ENCODE measurements around the gene MUC6.

MUC6 gene

GRCh38 chr11:1052133-1053011, 15.9 kb upstream of the MUC6 start:
- no peak for TF ChIP-seq JUND (IDR thresholded peaks at IDR 0.05; ENCODE audit: low read depth)
- DNase-seq (ENCODE audit: low read depth in 1 of 2, low spot score in 1 of 2), result no peak
- in situ Hi-C loops (cut with HindIII; ENCODE audit: low pct_unique_long_range_greater_than_20kb, low sequenced_read_pairs), result no loop called here

- in situ Hi-C loops (cut with HindIII; ENCODE audit: low pct_unique_long_range_greater_than_20kb, low sequenced_read_pairs), result no loop called here
- TF ChIP-seq JUND (IDR thresholded peaks at IDR 0.05; ENCODE audit: low read depth), result no peak
- no peak for DNase-seq (ENCODE audit: low read depth in 1 of 2, low spot score in 1 of 2)
Measured at GRCh38 chr11:1051356-1052132, 15.0 kb upstream of the MUC6 start.

GRCh38 chr11:1050581-1051355, 14.2 kb upstream of the MUC6 start:
- in situ Hi-C loops (cut with HindIII; ENCODE audit: low pct_unique_long_range_greater_than_20kb, low sequenced_read_pairs), result no loop called here
- TF ChIP-seq JUND (IDR thresholded peaks at IDR 0.05; ENCODE audit: low read depth), result no peak
- DNase-seq (ENCODE audit: low read depth in 1 of 2, low spot score in 1 of 2), result peak; percentile 83 to 90

- TF ChIP-seq JUND (IDR thresholded peaks at IDR 0.05; ENCODE audit: low read depth), result no peak
- in situ Hi-C loops (cut with HindIII; ENCODE audit: low pct_unique_long_range_greater_than_20kb, low sequenced_read_pairs), result no loop called here
- no peak for DNase-seq (ENCODE audit: low read depth in 1 of 2, low spot score in 1 of 2)
Measured at GRCh38 chr11:1049911-1050580, 13.5 kb upstream of the MUC6 start.

- no peak for DNase-seq (ENCODE audit: low read depth in 1 of 2, low spot score in 1 of 2)
- in situ Hi-C loops (cut with HindIII; ENCODE audit: low pct_unique_long_range_greater_than_20kb, low sequenced_read_pairs), result no loop called here
- no peak for TF ChIP-seq JUND (IDR thresholded peaks at IDR 0.05; ENCODE audit: low read depth)
Measured at GRCh38 chr11:1049431-1049891, 12.9 kb upstream of the MUC6 start.

- no peak for TF ChIP-seq JUND (IDR thresholded peaks at IDR 0.05; ENCODE audit: low read depth)
- DNase-seq (ENCODE audit: low read depth in 1 of 2, low spot score in 1 of 2), result no peak
- in situ Hi-C loops (cut with HindIII; ENCODE audit: low pct_unique_long_range_greater_than_20kb, low sequenced_read_pairs), result no loop called here
Measured at GRCh38 chr11:1049071-1049405, 12.5 kb upstream of the MUC6 start.

GRCh38 chr11:1048375-1049070, 12.0 kb upstream of the MUC6 start:
- TF ChIP-seq JUND (IDR thresholded peaks at IDR 0.05; ENCODE audit: low read depth), result no peak
- in situ Hi-C loops (cut with HindIII; ENCODE audit: low pct_unique_long_range_greater_than_20kb, low sequenced_read_pairs), result no loop called here
- no peak for DNase-seq (ENCODE audit: low read depth in 1 of 2, low spot score in 1 of 2)

GRCh38 chr11:1047595-1048156, 11.2 kb upstream of the MUC6 start:
- in situ Hi-C loops (cut with HindIII; ENCODE audit: low pct_unique_long_range_greater_than_20kb, low sequenced_read_pairs), result no loop called here
- DNase-seq (ENCODE audit: low read depth in 1 of 2, low spot score in 1 of 2), result no peak
- TF ChIP-seq JUND (IDR thresholded peaks at IDR 0.05; ENCODE audit: low read depth), result no peak

- no peak for DNase-seq (ENCODE audit: low read depth in 1 of 2, low spot score in 1 of 2)
- no peak for TF ChIP-seq JUND (IDR thresholded peaks at IDR 0.05; ENCODE audit: low read depth)
- in situ Hi-C loops (cut with HindIII; ENCODE audit: low pct_unique_long_range_greater_than_20kb, low sequenced_read_pairs), result no loop called here
Measured at GRCh38 chr11:1044160-1044559, 7.6 kb upstream of the MUC6 start.

GRCh38 chr11:1043563-1044096, 7.1 kb upstream of the MUC6 start:
- in situ Hi-C loops (cut with HindIII; ENCODE audit: low pct_unique_long_range_greater_than_20kb, low sequenced_read_pairs), result no loop called here
- no peak for TF ChIP-seq JUND (IDR thresholded peaks at IDR 0.05; ENCODE audit: low read depth)
- no peak for DNase-seq (ENCODE audit: low read depth in 1 of 2, low spot score in 1 of 2)

Data from T47D (cell line).